HepG2 (cell line): ENCODE data around the gene CITED2. TPM values are rescaled to one million over a fixed set of nuclear protein-coding genes. Genes with fewer than 3 reads are reported as not detected.
A peak's percentile ranks its signal among the peaks of the same experiment; 100 is the strongest.

Experiments used
- FOSL2 ChIP-seq: sonication (generic); formaldehyde crosslinking; IDR thresholded peaks from 2 replicates; pipeline ENCODE4 v1.4.0; 2020; ENCODE audit warnings: missing genetic modification reagents
- GABPA ChIP-seq, 2 experiments: IDR thresholded peaks; 2 replicates each; pipeline ENCODE4 v1.6.1; 2011 to 2016; ENCODE audit warnings: low read depth in 2 of 2, low read length in 1 of 2, missing biosample characterization in 1 of 2, missing genetic modification characterization in 1 of 2
- GPN1 ChIP-seq: sonication (generic); formaldehyde crosslinking; IDR thresholded peaks from 2 replicates; pipeline ENCODE4 v1.5.1; 2020; ENCODE audit warnings: missing genetic modification reagents, borderline replicate concordance
- GTF3A ChIP-seq: sonication (generic); formaldehyde crosslinking; conservative IDR thresholded peaks from 2 replicates; pipeline ENCODE4 v1.4.0; 2020; ENCODE audit warnings: mild to moderate bottlenecking, missing genetic modification reagents
- HNF4A ChIP-seq: sonication (generic); formaldehyde crosslinking; IDR thresholded peaks from 2 replicates; pipeline ENCODE4 v1.4.0; 2020; ENCODE audit warnings: missing genetic modification reagents
- HNF4G ChIP-seq, 2 experiments: sonication (generic) in 1 of 2; formaldehyde crosslinking in 1 of 2; IDR thresholded peaks; 2 replicates each; pipeline versions ENCODE4 v1.4.0 to v1.6.1; 2011 to 2020; ENCODE audit warnings: borderline replicate concordance in 2 of 2, low read depth in 2 of 2, mild to moderate bottlenecking in 2 of 2, low read length in 1 of 2, missing genetic modification reagents in 1 of 2, moderate library complexity in 1 of 2
- KAT8 ChIP-seq: IDR thresholded peaks from 2 replicates; pipeline ENCODE4 v1.6.1; 2016; ENCODE audit warnings: missing genetic modification reagents, missing compliant biosample characterization
- NR1H2 ChIP-seq: sonication (generic); formaldehyde crosslinking; IDR thresholded peaks from 2 replicates; pipeline ENCODE4 v1.8.1; 2022; ENCODE audit warnings: low read depth, missing genetic modification reagents, borderline replicate concordance
- RARA ChIP-seq: IDR thresholded peaks from 2 replicates; pipeline ENCODE4 v1.6.1; 2016; ENCODE audit warnings: missing genetic modification reagents, missing compliant biosample characterization
- RFXAP ChIP-seq: sonication (generic); formaldehyde crosslinking; IDR thresholded peaks from 2 replicates; pipeline ENCODE4 v1.4.0; 2020; ENCODE audit warnings: missing genetic modification reagents, borderline replicate concordance
- SP4 ChIP-seq: sonication (generic); formaldehyde crosslinking; IDR thresholded peaks from 2 replicates; pipeline ENCODE4 v1.8.1; 2023; ENCODE audit warnings: mild to moderate bottlenecking, missing genetic modification reagents
- SP5 ChIP-seq: IDR thresholded peaks from 2 replicates; pipeline ENCODE4 v1.6.1; 2016; ENCODE audit warnings: low read depth, borderline replicate concordance
- ZBTB7A ChIP-seq: sonication (generic); formaldehyde crosslinking; IDR thresholded peaks from 2 replicates; pipeline ENCODE4 v1.8.0; 2022; ENCODE audit warnings: mild to moderate bottlenecking, missing genetic modification reagents
- ZFP90 ChIP-seq: sonication (generic); formaldehyde crosslinking; IDR thresholded peaks from 2 replicates; pipeline ENCODE4 v1.8.0; 2022; ENCODE audit warnings: missing genetic modification reagents, mild to moderate bottlenecking, inconsistent platforms, borderline replicate concordance
- ZNF546 ChIP-seq: sonication (generic); formaldehyde crosslinking; conservative IDR thresholded peaks from 2 replicates; pipeline ENCODE4 v1.8.1; 2023; ENCODE audit warnings: mild to moderate bottlenecking, missing genetic modification reagents
- ZNF652 ChIP-seq: IDR thresholded peaks from 2 replicates; pipeline ENCODE4 v1.6.1; 2016; ENCODE audit warnings: low read depth, borderline replicate concordance
- polyA plus RNA-seq, 8 experiments: library from polyadenylated mRNA; depleted of rRNA in 3 of 8; stranded (reverse) in 7 of 8; unstranded in 1 of 8; fragments of >200 nt; fragmentation: Illumina TruSeq in 4 of 8; extraction: Trizol in 4 of 8; gene quantifications; 2 replicates each; pipeline versions ENCODE4 v1.2.1 to v1.2.3, GENCODE V29; 2011 to 2016; ENCODE audit warnings: low read depth in 4 of 8, missing spikeins in 1 of 8, mixed read lengths in 1 of 8; ENCODE audit not compliant: insufficient read depth in 1 of 8
- total RNA-seq, 5 experiments: library from RNA; depleted of rRNA; stranded (reverse); fragments of >200 nt; fragmentation: Illumina TruSeq; extraction: Trizol; gene quantifications; 2 replicates each; pipeline ENCODE4 v1.2.3, GENCODE V29; 2016; ENCODE audit warnings: low read depth in 1 of 5
- TF ChIP-seq, protein P1 (sequence below): sonication (generic); formaldehyde crosslinking; IDR thresholded peaks from 2 replicates; pipeline ENCODE4 v1.5.1; 2020; ENCODE audit warnings: mild to moderate bottlenecking, missing genetic modification reagents, borderline replicate concordance
- TF ChIP-seq, protein P2 (sequence below): sonication (generic); formaldehyde crosslinking; IDR thresholded peaks from 2 replicates; pipeline ENCODE4 v1.9.0; 2022; ENCODE audit warnings: low read depth, missing genetic modification reagents
- TF ChIP-seq, protein P3 (sequence below): sonication (generic); formaldehyde crosslinking; IDR thresholded peaks from 2 replicates; pipeline ENCODE4 v1.4.0; 2020; ENCODE audit warnings: missing genetic modification reagents, borderline replicate concordance

CITED2 gene
- total and polyA plus RNA-seq, 2 of the 13 experiments (the other 11 are each of a cell fraction or from before 2014, with no cell fraction given) = 17.6 to 57.2 TPM

DNA sequence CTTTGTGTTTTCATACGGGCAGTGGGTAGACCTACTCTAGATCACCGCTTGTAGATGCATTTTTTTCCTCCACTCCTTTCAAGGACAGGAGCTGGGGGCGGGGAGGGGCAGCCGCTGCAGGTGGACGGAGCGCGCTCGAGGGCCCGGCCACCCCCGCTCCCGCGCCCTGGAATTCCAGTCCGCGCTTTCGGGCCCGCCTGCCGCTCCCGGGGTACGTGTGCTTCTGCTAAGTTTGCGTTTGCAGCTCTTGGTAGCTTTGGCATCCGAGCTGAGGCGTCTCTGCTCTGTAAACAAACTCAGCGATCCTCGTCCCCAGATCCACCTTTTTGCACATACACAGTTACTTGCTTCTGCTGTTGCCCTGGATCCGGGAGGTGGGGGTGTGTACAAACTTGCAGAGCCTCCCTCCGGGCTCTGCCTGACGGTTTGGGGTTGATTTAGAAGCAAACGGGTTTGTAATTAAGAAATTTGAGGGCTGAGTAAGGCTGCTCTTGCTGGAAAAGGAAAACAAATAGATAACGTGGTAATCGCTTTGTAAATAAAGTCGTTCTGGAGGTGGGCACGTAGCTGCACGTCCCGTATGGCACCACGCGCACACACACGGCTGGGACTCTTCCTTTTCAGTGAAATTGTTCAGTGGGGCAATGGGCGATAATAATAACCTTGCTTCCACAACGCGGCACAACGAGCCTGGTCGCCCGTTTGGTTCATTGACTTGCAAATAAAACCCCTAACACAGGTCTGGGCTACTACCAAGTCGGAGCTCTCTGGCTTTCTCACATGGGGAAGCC lies 973 bp upstream of the CITED2 start (continued):
- TF ChIP-seq, protein P1, sequence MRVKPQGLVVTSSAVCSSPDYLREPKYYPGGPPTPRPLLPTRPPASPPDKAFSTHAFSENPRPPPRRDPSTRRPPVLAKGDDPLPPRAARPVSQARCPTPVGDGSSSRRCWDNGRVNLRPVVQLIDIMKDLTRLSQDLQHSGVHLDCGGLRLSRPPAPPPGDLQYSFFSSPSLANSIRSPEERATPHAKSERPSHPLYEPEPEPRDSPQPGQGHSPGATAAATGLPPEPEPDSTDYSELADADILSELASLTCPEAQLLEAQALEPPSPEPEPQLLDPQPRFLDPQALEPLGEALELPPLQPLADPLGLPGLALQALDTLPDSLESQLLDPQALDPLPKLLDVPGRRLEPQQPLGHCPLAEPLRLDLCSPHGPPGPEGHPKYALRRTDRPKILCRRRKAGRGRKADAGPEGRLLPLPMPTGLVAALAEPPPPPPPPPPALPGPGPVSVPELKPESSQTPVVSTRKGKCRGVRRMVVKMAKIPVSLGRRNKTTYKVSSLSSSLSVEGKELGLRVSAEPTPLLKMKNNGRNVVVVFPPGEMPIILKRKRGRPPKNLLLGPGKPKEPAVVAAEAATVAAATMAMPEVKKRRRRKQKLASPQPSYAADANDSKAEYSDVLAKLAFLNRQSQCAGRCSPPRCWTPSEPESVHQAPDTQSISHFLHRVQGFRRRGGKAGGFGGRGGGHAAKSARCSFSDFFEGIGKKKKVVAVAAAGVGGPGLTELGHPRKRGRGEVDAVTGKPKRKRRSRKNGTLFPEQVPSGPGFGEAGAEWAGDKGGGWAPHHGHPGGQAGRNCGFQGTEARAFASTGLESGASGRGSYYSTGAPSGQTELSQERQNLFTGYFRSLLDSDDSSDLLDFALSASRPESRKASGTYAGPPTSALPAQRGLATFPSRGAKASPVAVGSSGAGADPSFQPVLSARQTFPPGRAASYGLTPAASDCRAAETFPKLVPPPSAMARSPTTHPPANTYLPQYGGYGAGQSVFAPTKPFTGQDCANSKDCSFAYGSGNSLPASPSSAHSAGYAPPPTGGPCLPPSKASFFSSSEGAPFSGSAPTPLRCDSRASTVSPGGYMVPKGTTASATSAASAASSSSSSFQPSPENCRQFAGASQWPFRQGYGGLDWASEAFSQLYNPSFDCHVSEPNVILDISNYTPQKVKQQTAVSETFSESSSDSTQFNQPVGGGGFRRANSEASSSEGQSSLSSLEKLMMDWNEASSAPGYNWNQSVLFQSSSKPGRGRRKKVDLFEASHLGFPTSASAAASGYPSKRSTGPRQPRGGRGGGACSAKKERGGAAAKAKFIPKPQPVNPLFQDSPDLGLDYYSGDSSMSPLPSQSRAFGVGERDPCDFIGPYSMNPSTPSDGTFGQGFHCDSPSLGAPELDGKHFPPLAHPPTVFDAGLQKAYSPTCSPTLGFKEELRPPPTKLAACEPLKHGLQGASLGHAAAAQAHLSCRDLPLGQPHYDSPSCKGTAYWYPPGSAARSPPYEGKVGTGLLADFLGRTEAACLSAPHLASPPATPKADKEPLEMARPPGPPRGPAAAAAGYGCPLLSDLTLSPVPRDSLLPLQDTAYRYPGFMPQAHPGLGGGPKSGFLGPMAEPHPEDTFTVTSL (CRISPR knock-in tag) = peak; percentile 83
- no peak for TF ChIP-seq NR1H2 (CRISPR knock-in tag)
- peak; percentile 85 for TF ChIP-seq KAT8
- peak; percentile 49 for TF ChIP-seq SP5
- peak; percentile 81 for TF ChIP-seq RARA (CRISPR knock-in tag)
- TF ChIP-seq GPN1 = no peak
- TF ChIP-seq ZBTB7A (CRISPR knock-in tag) = peak; percentile 37
- TF ChIP-seq ZNF652 (CRISPR knock-in tag) = peak; percentile 36; the same call in 1 of the 2 replicates
- no peak for TF ChIP-seq GABPA (IDR thresholded peaks at IDR 0.05; ENCODE audit: low read depth, low read length)
- TF ChIP-seq GABPA (CRISPR knock-in tag; IDR thresholded peaks at IDR 0.05; ENCODE audit: low read depth) = no peak
- peak; percentile 72; the same call in 1 of the 2 replicates for TF ChIP-seq HNF4G (IDR thresholded peaks at IDR 0.05; ENCODE audit: borderline replicate concordance, low read depth, low read length)
- TF ChIP-seq HNF4G (CRISPR knock-in tag; IDR thresholded peaks at IDR 0.05; ENCODE audit: borderline replicate concordance, low read depth) = peak; percentile 61
- TF ChIP-seq, protein P2, sequence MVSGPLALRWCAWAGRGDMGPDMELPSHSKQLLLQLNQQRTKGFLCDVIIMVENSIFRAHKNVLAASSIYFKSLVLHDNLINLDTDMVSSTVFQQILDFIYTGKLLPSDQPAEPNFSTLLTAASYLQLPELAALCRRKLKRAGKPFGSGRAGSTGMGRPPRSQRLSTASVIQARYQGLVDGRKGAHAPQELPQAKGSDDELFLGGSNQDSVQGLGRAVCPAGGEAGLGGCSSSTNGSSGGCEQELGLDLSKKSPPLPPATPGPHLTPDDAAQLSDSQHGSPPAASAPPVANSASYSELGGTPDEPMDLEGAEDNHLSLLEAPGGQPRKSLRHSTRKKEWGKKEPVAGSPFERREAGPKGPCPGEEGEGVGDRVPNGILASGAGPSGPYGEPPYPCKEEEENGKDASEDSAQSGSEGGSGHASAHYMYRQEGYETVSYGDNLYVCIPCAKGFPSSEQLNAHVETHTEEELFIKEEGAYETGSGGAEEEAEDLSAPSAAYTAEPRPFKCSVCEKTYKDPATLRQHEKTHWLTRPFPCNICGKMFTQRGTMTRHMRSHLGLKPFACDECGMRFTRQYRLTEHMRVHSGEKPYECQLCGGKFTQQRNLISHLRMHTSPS (CRISPR knock-in tag) = 0 out of 2 replicates have a peak, but pooled peaks have one; percentile 73
- TF ChIP-seq SP4 (CRISPR knock-in tag) = peak; percentile 58; the same call in 1 of the 2 replicates
- peak; percentile 38; the same call in 1 of the 2 replicates for TF ChIP-seq ZNF546 (CRISPR knock-in tag)
- peak; percentile 92; the same call in 1 of the 2 replicates for TF ChIP-seq GTF3A (CRISPR knock-in tag)
- peak; percentile 64 for TF ChIP-seq HNF4A (CRISPR knock-in tag)
- no peak for TF ChIP-seq ZFP90 (CRISPR knock-in tag)
- TF ChIP-seq FOSL2 (CRISPR knock-in tag) = peak; percentile 66
- TF ChIP-seq, protein P3, sequence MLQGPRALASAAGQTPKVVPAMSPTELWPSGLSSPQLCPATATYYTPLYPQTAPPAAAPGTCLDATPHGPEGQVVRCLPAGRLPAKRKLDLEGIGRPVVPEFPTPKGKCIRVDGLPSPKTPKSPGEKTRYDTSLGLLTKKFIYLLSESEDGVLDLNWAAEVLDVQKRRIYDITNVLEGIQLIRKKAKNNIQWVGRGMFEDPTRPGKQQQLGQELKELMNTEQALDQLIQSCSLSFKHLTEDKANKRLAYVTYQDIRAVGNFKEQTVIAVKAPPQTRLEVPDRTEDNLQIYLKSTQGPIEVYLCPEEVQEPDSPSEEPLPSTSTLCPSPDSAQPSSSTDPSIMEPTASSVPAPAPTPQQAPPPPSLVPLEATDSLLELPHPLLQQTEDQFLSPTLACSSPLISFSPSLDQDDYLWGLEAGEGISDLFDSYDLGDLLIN (CRISPR knock-in tag) = no peak
- no peak; the same call in 1 of the 2 replicates for TF ChIP-seq RFXAP (CRISPR knock-in tag)
